Small intestine (tissue), 7 donors: ENCODE data around the gene STXBP6. TPM values are rescaled to one million over a fixed set of nuclear protein-coding genes. Genes with fewer than 3 reads are reported as not detected.

Experiments used
- DNase-seq, 2 donors: peaks; one replicate each; pipeline versions ENCODE4 v3.0.0 to v3.0.0-alpha.2; 2013
- FAIRE-seq: peaks from 2 replicates; lab custom pipeline; 2012; peaks lifted over from hg19 to GRCh38; lab: Jason Lieb, UNC
- H3K27ac ChIP-seq, 3 donors: one replicate each; pipeline ENCODE4 v1.5.1; 2013; ENCODE audit warnings: low read length in 2 of 3, mild to moderate bottlenecking in 2 of 3, control low read depth in 1 of 3, inconsistent platforms in 1 of 3, low read depth in 1 of 3, moderate library complexity in 1 of 3
- H3K27me3 ChIP-seq, 3 donors: one replicate each; pipeline ENCODE4 v1.6.1; 2013; ENCODE audit warnings: low read length in 3 of 3, inconsistent platforms in 1 of 3; ENCODE audit not compliant: control insufficient read depth in 3 of 3, insufficient read depth in 3 of 3
- H3K36me3 ChIP-seq, 3 donors: one replicate each; pipeline ENCODE4 v1.6.1; 2013; ENCODE audit warnings: low read length in 3 of 3, inconsistent platforms in 1 of 3, low read depth in 1 of 3, mild to moderate bottlenecking in 1 of 3, moderate library complexity in 1 of 3; ENCODE audit not compliant: control insufficient read depth in 3 of 3, insufficient read depth in 2 of 3
- H3K4me1 ChIP-seq, 3 donors: one replicate each; pipeline ENCODE4 v1.6.1; 2013; ENCODE audit warnings: low read length in 2 of 3, inconsistent platforms in 1 of 3, low read depth in 1 of 3, mild to moderate bottlenecking in 1 of 3, moderate library complexity in 1 of 3; ENCODE audit not compliant: control insufficient read depth in 3 of 3, insufficient read depth in 2 of 3
- H3K4me3 ChIP-seq, 3 donors: one replicate each; pipeline ENCODE4 v1.5.1; 2013; ENCODE audit warnings: low read length in 3 of 3, control low read depth in 1 of 3, inconsistent platforms in 1 of 3, low read depth in 1 of 3, mild to moderate bottlenecking in 1 of 3, moderate library complexity in 1 of 3
- H3K9me3 ChIP-seq, 2 donors: one replicate each; pipeline ENCODE4 v1.6.1; 2013; ENCODE audit warnings: low read depth in 1 of 2, low read length in 1 of 2; ENCODE audit not compliant: control insufficient read depth in 2 of 2, insufficient read depth in 1 of 2
- WGBS, 3 donors: extraction: QIAGEN DNeasy Blood & Tissue Kit; methylation state at CpG; one replicate each; pipeline ENCODE4 v1.1.7; 2013; 5-methylcytosine and 5-hydroxymethylcytosine counted together
- polyA plus RNA-seq, 4 donors: library from polyadenylated mRNA; stranded (reverse) in 3 of 4; unstranded in 1 of 4; fragments of 200-250 nt in 3 of 4; fragments of 120-200 nt in 1 of 4; gene quantifications; one replicate each; pipeline versions ENCODE4 v1.2.1 to v1.2.3, GENCODE V29; 2013
- donor health status: healthy with polysubstance abuse.
- donor health status: control.
- donor health status: control.
- donor health status: Bipolar disorder and iron deficiency.
- donor health status: healthy.

STXBP6 gene
- polyA plus RNA-seq, 4 donors = 12.7 to 53.7 (median 24.0) TPM

- Histone ChIP-seq H3K4me1 (no peaks in the 10 kb centered on the region), H3K4me3 (no peak overlapping the region), H3K36me3 (no peaks in the 10 kb centered on the region), H3K9me3 (no peaks in the 10 kb centered on the region), H3K27me3 (no peaks in the 10 kb centered on the region), H3K27ac (no peak overlapping the region)
- DNase-seq (no peak), FAIRE-seq (no peak)
- WGBS, 3 donors = 66 to 78% (median 76%) methylated on average over 4 of the region's 4 CpGs
These were observed 129.5 kb downstream of the STXBP6 start for GRCh38 chr14:24920265-24921075.

DNA sequence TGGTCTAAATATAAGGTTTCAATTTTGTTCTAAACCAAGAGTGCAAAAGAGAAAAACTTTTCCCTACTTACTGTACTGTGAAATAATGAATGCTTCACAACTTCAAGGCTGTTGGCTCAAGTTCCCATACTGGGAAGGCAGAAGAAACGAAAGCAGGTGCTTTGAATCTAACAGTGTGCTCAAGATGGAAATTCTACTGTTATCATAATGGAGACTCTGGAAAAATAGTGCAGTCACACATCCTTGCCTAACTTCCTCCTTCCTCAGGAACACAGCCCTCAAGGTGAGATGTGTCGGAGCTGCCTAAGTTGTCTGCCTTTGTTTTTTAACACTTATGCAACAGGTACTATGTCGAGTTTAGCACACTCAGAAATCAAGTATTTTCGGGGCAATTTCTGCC, 131.1 kb downstream of the STXBP6 start:
- Histone ChIP-seq H3K27me3 (no peaks in the 10 kb centered on the region), H3K4me1 (no peaks in the 10 kb centered on the region), H3K36me3 (no peaks in the 10 kb centered on the region), H3K4me3 (no peak overlapping the region), H3K9me3 (no peaks in the 10 kb centered on the region), H3K27ac (no peak overlapping the region)
- FAIRE-seq = no peak
- WGBS, 3 donors = 71 to 73% (median 73%) methylated on average over 4 of the region's 4 CpGs
- DNase-seq = no peak

DNA sequence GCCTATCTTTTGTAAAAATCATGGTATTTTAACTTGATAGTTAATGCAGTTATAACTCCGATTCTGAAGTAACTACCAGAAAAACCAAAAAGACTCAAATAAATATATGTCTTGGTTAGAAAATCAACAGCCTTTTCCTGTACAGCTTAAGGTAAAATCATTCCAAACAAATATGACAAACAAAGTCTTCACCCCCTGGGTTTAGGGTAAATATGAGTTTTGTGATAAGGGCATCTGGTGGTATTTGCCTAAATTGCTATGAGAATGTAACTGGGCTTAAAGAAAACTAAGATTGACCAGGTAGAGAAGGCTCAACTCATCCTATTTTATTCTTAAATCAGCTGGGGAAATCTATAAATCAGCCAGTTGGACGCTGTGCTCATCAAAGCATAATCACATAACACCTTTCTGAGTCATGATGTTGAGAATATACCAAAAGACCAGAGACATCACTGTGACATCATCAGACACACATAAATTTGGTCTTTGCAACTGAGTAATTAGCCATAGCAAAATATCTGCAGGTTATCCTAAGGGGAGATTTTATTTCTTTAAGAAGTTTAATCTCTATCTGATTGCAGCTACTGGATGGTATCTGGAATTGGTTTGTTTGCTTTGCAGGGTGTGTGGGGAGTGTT, 133.9 kb downstream of the STXBP6 start:
- 69 to 80% (median 71%) methylated on average over 2 of the region's 2 CpGs for WGBS, 3 donors
- H3K4me3 ChIP-seq = no peak overlapping the region

DNA sequence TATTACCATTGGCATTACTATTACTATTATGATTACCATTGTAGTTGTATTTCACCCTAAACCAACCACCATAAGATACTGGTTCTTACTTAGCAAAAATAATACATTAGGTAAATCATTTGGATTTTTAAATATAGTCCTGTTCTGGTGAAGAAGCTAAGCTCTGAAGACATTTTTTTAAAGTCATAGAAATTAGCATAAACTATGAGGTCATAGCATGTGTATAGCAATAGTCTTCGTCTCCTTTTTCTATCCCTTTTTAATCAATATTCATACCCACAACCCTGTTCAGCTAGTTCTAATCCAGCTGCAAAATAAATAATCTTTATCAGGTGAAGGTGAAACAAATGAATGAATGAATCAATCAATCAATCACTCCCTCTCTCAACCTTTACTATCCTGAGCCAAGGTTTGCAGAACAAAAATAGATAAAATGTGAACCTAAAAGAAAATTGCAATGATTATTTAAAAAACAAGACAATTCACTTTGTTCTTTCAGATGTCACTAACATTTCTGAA, 134.5 kb downstream of the STXBP6 start:
- no peak overlapping the region for H3K27ac ChIP-seq
- FAIRE-seq = no peak
- no peak for DNase-seq
- peaks cover 2 to 15% (median 6%) of the 10 kb centered on the region in 3 donors for H3K4me1 ChIP-seq
- H3K9me3 ChIP-seq = no peaks in the 10 kb centered on the region
- no peak overlapping the region for H3K4me3 ChIP-seq
- H3K27me3 ChIP-seq = no peaks in the 10 kb centered on the region
- no peaks in the 10 kb centered on the region for H3K36me3 ChIP-seq
- 80 to 87% (median 81%) methylated on average over 1 of the region's 1 CpG for WGBS, 3 donors

More for the DNA sequence above, 133.9 kb downstream of the STXBP6 start:
- no peaks in the 10 kb centered on the region for H3K36me3 ChIP-seq
- no peak for FAIRE-seq
- H3K27ac ChIP-seq = no peak overlapping the region
- H3K9me3 ChIP-seq = no peaks in the 10 kb centered on the region
- no peaks in the 10 kb centered on the region for H3K27me3 ChIP-seq
- DNase-seq = no peak
- peaks cover 2 to 9% (median 6%) of the 10 kb centered on the region in 3 donors for H3K4me1 ChIP-seq

DNA sequence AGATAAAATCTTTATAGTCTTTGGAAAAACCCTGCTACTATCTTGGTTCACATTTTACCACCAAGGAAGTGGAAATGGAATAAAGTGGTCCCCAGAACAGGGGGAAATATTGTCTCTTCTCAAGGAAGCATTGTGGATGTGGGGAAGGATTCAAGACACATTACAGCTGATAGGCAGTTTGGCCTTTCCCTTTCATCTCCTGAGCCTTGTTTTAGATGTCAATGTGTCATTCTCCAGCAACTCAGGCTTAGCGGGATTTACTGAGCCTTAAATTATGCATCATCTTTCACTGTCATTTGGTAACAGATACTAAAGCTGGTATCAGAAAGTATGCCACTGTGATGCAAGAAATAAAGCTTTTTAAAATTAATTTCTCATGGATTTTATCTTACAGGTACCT, 136.2 kb downstream of the STXBP6 start:
- H3K36me3 ChIP-seq = no peaks in the 10 kb centered on the region
- no peak overlapping the region for H3K4me3 ChIP-seq
- 74 to 76% (median 75%) methylated on average over 1 of the region's 1 CpG for WGBS, 3 donors
- FAIRE-seq (no peak), DNase-seq (no peak)
- no peaks in the 10 kb centered on the region for H3K9me3 ChIP-seq
- H3K27me3 ChIP-seq = no peaks in the 10 kb centered on the region
- H3K4me1 ChIP-seq = peaks cover 2 to 26% (median 9%) of the 10 kb centered on the region in 3 donors
- H3K27ac ChIP-seq = no peak overlapping the region

DNA sequence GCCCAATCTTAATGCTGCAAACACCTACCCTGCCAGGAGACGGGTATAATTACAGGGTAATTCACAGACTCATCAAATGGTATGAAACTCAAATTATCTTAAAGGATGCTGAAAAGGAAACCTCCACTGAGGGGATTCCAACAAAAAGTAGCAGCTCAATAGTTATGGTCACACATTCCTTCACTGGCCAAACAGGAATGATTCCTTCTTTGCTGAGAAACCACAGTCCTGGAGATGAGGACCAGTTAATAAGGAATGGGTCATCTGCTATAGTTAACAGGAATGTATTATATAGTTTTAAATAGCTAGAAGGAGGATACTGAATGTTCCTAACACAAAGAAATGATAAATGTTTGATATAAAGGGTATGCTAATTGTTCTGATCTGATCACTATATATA, 136.9 kb downstream of the STXBP6 start:
- H3K4me1 ChIP-seq = peaks cover 2 to 26% (median 9%) of the 10 kb centered on the region in 3 donors
- DNase-seq = no peak
- FAIRE-seq = no peak
- H3K4me3 ChIP-seq = no peak overlapping the region
- no peaks in the 10 kb centered on the region for H3K27me3 ChIP-seq
- H3K9me3 ChIP-seq = no peaks in the 10 kb centered on the region
- no peak overlapping the region for H3K27ac ChIP-seq
- H3K36me3 ChIP-seq = no peaks in the 10 kb centered on the region
- WGBS, 3 donors = 91 to 92% (median 91%) methylated on average over 1 of the region's 1 CpG

DNA sequence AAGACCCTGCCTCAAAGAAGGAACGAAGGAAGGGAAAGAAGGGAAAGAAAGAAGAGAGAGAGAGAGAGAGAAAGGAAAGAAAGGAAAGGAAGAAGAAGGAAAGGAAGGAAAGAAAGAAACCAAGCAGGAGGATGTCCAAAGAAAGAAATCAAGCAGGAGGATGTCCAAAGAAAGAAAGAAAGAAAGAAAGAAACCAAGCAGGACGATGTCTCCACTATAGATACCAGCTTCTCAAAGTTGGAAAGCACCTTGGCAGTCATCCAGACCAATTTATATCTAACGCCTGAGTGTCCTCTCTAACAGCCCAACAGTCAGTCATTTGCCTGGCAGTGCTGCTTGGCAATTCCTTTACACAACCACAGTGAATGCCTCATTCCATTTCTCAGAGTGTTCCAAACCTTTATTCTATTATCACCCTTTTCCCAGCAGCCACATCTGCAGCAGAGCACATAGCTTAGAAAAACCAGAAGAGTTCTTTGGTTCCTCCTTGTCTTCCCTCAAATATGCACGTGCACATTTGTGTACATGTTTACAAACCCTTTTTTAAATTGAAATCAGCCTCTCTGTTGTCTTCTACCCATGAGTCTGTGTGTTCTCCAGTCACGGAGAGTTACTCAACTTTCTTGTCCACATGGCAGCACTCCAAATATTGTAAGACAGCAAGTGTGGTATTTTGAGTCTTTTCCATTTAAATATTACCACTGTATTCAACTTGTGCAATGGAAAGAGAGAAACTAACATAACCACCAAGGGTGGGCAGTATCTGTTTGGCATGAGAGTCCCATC, 138.4 kb downstream of the STXBP6 start:
- peaks cover 2 to 26% (median 9%) of the 10 kb centered on the region in 3 donors for H3K4me1 ChIP-seq
- 25 to 36% (median 29%) methylated on average over 5 of the region's 5 CpGs for WGBS, 3 donors
- DNase-seq (peak; percentile 48 to 49), FAIRE-seq (no peak)
- no peak overlapping the region for H3K4me3 ChIP-seq
- H3K27me3 ChIP-seq = no peaks in the 10 kb centered on the region
- H3K36me3 ChIP-seq = no peaks in the 10 kb centered on the region
- H3K9me3 ChIP-seq = no peaks in the 10 kb centered on the region
- H3K27ac ChIP-seq = peak overlapping the region in 1 of 3 donors; percentile 46

DNA sequence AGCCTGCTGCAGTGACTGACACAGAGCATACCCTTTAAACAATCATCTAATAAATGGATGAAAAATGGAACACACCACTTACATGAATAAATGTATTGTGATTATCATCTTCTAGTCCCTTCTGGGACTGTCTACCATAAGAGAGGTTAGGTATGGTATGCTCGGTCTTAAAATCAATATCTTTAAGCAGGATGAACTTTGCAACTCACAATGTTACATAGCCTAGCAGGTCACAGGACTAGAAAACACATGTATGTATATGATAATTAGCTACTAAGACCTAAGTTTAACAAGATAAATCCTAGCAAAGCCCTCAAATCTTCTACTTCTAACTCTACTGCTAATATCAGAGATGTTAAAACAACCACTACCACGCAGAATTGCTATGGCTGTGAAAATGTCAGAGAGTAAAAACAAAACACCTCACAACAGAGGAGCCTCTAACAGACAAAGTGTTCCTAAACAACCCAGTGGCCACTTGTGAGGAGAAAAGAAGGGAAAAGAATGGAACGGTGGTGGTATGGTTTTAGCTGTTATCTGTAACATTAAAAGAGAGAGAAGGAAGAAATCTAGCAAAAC, 139.4 kb downstream of the STXBP6 start:
- DNase-seq (peak; percentile 17 to 60), FAIRE-seq (no peak)
- H3K4me1 ChIP-seq = peaks cover 2 to 26% (median 9%) of the 10 kb centered on the region in 3 donors
- H3K27ac ChIP-seq = peak overlapping the region in 1 of 3 donors; percentile 46
- no peaks in the 10 kb centered on the region for H3K36me3 ChIP-seq
- 61 to 83% (median 76%) methylated on average over 3 of the region's 3 CpGs for WGBS, 3 donors
- H3K27me3 ChIP-seq = no peaks in the 10 kb centered on the region
- H3K4me3 ChIP-seq = no peak overlapping the region
- no peaks in the 10 kb centered on the region for H3K9me3 ChIP-seq
